Measurements from ENCODE around the gene SLC17A2.

SLC17A2 gene

DNA sequence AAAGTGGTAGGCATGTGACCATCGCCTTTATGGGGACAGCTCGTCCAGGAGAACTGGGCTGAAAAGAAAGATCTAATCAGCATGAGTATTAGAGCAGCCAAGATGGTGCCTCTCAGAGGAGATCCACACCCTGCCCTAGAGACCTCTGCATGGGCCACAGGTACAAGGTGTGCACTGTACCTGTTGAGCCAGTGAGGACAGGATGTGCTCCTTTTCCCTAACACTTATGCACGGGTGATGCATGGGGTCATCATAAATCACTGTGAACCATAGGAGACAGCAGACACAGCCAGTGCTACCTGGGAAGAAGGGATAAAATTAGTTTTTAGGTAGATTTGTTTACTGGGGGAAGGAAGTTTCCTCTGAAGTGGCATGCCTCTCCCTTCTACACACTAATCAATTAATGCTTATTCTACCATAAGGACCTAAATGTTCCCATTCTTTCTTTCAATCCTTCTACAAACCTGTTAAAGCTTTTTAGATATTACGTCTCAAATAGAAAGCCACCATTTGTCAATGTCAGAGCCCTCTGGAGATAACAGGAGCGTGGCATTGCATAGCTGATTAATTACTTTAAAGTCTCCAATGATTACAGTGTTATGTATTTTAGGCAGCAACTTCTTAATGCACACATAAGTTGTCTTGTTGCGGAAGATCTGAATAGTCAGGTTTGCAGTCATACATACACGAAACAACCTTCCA lies 13.6 kb downstream of the SLC17A2 start:
- no peak for DNase-seq

GRCh38 chr6:25916330-25916729 lies 14.2 kb downstream of the SLC17A2 start:
- DNase-seq = no peak

- DNase-seq = no peak
These were observed 16.8 kb downstream of the SLC17A2 start for GRCh38 chr6:25913741-25914140.

DNA sequence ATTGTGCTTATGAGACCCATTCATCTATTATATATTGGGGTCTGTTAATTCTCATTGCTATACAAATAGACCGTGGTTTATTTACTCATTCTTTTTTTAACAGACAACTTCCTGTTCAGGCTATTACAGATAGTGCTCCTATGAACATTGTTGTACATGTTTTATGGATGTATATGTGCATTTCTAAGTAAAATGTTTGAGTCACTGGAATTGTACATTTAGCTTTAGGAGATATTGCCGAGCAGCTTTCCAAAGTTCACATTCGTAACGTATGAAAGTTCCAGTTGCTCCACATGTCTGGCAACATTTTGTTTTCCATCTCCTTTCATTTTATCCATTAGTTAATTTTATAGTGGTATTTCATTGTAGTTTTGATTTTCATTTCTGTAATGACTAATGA lies 19.1 kb downstream of the SLC17A2 start:
- no peak for DNase-seq

GRCh38 chr6:25907475-25908014 lies 22.9 kb downstream of the SLC17A2 start:
- DNase-seq = no peak

- no peak for DNase-seq
These were observed 26.9 kb downstream of the SLC17A2 start for GRCh38 chr6:25903467-25904099.

DNA sequence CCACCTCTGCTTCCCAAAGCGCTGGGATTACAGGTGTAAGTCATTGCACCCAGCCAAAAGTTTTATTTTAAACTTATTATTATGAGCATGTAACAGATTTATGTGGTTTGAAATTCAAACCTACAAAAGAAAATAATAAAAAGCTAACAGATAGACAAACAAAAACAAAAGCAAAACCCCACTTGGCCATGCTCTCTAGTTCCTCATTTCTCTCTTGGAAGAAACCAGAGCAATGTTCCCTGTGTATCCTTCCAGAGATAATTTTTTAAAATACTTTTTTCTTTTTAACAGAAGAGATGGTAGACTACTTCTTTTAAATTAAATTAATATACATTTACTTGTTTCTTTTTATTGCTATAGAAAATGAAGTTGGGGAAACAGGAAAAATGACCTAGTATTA lies 28.4 kb downstream of the SLC17A2 start:
- DNase-seq = no peak

- DNase-seq = no peak
These were observed 29.6 kb downstream of the SLC17A2 start for GRCh38 chr6:25900843-25901242.

DNA sequence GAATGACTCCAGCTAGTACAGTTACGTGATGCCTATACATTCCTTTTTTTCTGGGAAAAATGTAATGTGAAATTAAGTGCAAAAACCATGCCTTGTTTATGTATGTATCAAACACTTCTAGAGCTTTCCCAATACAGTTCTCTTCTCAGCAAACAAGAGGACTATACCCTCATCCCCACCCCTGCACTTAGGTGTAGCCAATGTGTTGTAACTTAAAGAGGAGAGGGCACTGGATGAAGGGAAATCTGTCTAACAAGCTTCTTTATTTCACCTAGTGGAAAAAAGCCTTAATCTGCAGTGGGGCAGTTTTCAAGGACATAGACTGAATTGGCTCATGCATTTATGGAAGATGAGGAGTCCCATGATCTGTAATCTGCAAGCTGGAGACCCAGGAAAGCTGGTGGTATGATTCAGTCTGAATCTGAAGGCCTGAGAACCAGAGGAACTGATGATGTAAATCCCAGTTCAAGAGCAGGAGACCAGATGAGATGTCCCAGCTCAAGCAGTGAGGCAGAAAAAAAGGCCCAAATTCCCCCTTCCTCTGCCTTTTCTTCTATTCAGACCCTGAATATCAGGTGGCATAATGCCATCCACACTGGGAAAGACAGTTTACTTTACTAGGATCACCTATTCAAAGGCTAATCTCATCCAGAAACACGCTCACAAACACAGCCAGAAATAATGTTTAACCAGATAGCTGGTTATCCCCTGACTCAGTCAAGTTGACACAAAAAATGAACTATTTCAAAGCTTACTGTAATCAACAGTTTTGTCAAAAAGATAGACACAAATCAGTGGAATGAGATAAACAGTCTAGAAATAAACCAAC lies 30.7 kb downstream of the SLC17A2 start:
- no peak for DNase-seq

GRCh38 chr6:25899123-25899522 lies 31.4 kb downstream of the SLC17A2 start:
- DNase-seq = no peak

DNA sequence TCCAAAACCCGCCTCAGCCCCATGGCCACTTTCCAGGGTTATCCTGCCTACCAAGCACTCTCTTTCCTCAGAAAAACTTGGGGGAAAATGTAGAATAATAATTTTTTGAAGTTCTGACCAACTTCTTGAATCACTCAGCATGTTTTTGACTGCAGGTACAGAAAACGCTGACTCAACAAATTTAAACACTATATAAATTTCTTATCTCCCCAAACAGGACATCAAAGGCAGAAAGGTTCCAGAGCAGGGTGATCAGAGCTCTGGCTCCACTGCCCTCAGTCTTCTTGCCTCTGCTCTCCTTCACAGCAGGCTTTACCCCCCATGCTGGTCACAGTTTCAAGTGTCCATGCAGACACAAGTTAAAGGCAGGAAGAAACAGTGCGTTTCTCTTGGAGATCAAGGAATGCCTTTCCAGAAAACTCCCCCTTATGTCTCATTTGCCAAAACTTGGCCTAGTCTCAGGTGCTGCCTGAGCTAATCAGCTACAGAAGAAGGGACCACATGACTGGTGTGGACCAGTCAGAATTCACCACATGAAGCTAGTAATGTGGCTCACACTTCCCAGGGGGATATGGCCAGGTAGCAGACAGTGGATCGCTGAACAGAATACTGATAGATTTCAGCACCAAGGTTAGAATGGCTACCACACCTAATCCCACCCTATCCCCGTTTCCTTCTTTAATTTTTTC lies 32.1 kb downstream of the SLC17A2 start:
- DNase-seq = no peak

DNA sequence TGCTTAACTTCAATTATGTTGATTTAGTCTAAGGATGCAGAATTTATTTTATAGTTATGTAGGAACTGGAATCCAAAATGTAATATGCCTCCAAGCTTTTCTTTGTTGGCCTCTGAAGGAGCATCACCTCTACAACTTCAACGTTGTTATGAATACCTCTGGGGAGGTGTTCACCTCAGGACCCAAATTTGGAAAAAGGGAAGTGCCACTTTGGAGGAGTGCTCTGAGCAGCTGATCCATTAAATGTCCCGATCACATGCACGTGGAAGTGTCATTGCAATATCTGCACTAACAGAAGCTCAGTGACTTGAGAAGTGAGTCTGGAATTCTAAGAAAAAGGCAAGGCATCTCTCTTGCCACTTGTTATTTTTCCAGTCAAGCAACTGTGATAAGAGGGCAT lies 34.2 kb downstream of the SLC17A2 start:
- no peak for DNase-seq

GRCh38 chr6:25895771-25896170 lies 34.7 kb downstream of the SLC17A2 start:
- DNase-seq = no peak

DNA sequence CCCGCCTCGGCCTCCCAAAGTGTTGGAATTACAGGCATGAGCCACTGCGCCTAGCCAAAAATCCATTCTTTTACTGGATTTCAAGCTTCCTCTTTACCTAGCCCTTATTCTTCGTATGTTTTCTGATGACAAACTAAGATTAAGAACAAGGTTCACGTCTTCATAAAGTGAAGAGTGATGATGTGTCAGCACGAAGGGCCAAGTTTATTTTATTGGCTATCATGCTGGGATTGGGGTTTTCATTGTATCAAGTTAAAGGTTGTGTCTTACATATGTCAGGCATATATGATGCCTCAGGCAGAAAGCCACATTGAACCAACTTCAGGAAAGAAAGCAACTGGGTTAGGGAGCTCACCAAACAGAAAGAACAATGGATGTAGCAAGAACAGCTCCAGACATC lies 36.7 kb downstream of the SLC17A2 start:
- DNase-seq = no peak

DNA sequence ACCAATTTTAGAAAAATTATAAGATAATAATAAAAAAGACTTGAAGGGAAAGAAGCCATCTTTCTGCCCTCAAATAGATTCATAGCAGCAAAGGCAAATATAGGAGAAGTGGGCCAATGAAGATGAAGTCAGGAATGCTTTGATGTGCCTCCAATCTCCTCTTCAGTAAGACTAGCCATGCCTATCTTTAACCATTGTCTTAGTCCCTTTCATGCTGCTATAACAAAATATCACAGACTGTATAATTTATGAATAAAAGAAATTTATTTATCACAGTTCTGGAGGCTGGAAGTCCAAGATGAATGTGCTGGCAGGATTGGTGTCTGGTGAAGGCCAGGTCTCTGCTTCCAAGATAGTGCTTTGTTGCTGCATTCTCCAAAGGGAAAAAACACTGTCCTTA lies 37.6 kb downstream of the SLC17A2 start:
- DNase-seq = no peak

DNA sequence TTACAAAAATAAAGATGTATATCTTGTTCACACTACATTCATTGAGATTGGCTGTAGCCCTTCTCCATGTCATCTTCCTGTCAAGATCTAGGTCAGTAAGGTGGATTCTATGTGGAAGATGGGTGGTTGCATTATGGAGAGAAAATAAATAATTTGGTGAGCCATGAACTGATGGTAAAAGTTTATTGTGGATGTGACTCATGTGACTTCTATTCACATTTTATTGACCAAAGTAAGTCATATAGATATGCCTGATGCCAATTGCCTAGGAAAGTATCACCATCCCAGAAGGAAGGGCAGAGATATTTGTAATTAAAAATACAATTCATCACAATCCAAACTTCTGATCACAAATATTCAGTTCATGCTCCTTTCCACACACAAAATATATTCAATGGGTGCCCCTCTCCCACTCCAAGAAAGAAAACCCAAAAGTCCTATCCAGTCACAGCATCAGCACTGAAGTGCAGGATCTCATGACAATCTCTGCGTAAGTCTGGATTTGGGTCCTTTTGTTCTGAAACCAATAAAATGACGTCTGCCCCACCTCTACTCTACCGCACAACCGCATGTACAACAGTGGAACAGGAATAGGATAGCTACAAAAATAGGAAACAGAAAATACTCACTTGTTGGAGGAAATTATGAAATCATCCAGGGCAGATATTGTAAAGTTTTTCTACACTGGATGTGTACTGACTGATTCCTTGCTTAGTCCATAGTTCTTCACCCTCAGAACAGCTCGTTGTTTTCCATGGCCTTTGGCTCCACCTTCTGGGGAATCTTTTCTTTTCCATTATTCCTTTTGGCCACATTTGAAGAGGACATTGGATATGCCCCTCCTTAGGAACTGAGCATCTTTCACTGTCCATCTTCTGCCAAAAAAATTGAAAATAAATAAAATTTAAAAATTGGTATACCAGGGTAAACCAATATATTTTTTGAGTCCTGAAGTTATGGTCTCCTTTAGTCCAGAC lies 40.3 kb downstream of the SLC17A2 start:
- DNase-seq = peak; percentile 0

GRCh38 chr6:25888626-25889025 lies 41.9 kb downstream of the SLC17A2 start:
- no peak for DNase-seq

- no peak for DNase-seq
These were observed 44.4 kb downstream of the SLC17A2 start for GRCh38 chr6:25886066-25886465.

DNA sequence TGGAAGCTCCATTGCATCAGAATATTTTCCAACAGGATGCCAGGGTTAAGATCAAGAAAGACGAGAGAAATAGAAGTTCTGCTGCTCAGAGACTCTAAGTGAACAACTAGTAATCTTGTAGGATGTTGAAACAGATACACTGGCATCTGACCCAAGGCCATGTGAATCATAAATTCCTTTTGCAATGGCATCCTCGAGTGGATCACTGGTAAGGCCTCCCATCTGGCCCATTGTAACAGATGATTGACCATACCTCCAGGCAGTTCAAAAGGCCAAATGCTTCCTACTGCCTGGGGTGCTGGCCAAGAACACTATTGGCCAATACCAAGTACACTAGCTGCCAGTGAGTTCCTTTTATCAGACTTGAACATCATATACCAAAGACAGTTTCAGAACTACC lies 46.5 kb downstream of the SLC17A2 start:
- no peak for DNase-seq

DNA sequence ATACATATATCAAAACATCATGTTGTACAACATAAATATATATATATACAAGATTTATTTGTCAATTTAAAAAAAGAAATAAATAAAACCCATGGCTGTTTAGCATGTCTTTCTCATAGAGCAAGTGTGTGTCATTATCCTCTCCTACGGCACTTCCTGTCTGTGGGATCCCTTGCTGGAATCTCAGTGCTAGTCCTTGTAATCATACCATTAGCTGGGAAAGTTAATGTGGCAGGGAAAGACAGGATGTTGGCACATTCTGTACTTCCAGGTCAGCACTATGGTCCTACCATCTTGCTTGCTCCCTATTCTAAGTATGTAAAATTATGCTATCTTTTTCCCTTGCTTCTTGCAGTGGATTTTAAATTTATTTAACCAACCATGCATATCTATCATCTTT lies 47.0 kb downstream of the SLC17A2 start:
- no peak for DNase-seq

GRCh38 chr6:25882051-25882496 lies 48.4 kb downstream of the SLC17A2 start:
- DNase-seq = no peak

DNA sequence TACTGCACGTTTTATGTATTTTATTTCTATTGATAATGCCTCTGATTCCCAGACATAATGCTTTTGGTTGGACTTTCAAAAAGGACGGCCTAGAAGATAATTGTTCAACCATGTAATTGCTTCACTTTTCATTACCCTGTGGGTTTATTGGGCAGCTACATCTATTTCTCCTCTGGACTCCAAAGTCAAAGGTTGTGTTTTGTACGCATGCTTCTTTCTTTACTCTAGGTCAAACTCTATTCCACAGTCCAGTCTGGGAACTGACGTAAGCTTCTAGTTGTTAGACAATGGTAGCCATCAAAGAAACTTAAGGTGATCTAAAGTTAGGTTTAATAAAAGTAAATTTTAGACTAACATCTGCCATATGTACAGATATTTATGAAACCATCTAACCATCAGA lies 49.9 kb downstream of the SLC17A2 start:
- no peak for DNase-seq
